ENCODE data around the gene NSRP1. TPM values are rescaled to one million over a fixed set of nuclear protein-coding genes. Genes with fewer than 3 reads are reported as not detected.
"Not testable (repeated sequence)": the region's sequence is repeated elsewhere in the genome, so short reads cannot be mapped to it uniquely, and the experiment has no call there.

Gene NSRP1
- total RNA-seq, 2 experiments from 2014 or later, result 23.8 to 25.2 TPM

DNA sequence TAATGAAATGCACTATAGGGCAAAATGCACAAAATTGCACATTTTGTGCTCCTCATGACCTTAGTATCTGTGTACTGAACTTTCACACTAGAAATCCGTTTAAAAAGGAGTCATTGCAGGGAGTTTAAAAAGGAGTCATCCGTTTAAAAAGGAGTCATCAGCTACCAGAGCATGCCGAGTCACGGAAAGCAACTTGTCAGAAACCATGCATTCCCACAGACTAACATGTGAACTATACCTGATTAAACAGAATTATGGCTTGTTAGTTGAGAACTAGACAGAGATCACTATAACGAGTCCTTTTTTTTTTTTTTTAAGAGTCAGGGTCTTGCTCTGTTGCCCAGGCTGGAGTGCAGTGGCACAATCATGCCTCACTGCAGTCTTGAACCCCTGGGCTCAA, 83.0 kb downstream of the NSRP1 start:
- H3K36me3 Mint-ChIP-seq (ENCODE audit: low read depth), result no peaks in the 10 kb centered on the region
- H3K4me3 Mint-ChIP-seq, result no peak overlapping the region
- DNase-seq (no peak), ATAC-seq (ENCODE audit: poor library complexity) (no peak)
- no peaks in the 10 kb centered on the region for H3K4me1 Mint-ChIP-seq (ENCODE audit: low read depth)
- Histone ChIP-seq H3K4me3 (ENCODE audit: low read length) (no peak overlapping the region), H3K4me1 (ENCODE audit: insufficient read depth, low read length) (no peaks in the 10 kb centered on the region), H3K27me3 (ENCODE audit: control insufficient read depth in 1 of 2, insufficient read depth in 2 of 2, low read length in 2 of 2) (peaks cover 4 to 10% of the 10 kb centered on the region in 2 experiments), H3K36me3 (ENCODE audit: insufficient read depth, low read length) (no peaks in the 10 kb centered on the region), H3K9me3 (ENCODE audit: control insufficient read depth in 1 of 2, insufficient read depth in 1 of 2, low read length in 2 of 2) (no peaks in the 10 kb centered on the region), H3K27ac (ENCODE audit: low read depth in 1 of 2, low read length in 2 of 2) (no peak overlapping the region)
- no peak overlapping the region for H3K27ac Mint-ChIP-seq
- TF ChIP-seq, protein P1, sequence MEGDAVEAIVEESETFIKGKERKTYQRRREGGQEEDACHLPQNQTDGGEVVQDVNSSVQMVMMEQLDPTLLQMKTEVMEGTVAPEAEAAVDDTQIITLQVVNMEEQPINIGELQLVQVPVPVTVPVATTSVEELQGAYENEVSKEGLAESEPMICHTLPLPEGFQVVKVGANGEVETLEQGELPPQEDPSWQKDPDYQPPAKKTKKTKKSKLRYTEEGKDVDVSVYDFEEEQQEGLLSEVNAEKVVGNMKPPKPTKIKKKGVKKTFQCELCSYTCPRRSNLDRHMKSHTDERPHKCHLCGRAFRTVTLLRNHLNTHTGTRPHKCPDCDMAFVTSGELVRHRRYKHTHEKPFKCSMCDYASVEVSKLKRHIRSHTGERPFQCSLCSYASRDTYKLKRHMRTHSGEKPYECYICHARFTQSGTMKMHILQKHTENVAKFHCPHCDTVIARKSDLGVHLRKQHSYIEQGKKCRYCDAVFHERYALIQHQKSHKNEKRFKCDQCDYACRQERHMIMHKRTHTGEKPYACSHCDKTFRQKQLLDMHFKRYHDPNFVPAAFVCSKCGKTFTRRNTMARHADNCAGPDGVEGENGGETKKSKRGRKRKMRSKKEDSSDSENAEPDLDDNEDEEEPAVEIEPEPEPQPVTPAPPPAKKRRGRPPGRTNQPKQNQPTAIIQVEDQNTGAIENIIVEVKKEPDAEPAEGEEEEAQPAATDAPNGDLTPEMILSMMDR (IDR thresholded peaks at IDR 0.05), result no peak
- ChIA-PET CTCF (no interaction called here), POLR2A (no interaction called here)
- H3K9me3 Mint-ChIP-seq, result no peaks in the 10 kb centered on the region
- intact Hi-C loops (cut with DNase I, micrococcal nuclease), result no loop called here
- H3K27me3 Mint-ChIP-seq, result peaks cover 19% of the 10 kb centered on the region

DNA sequence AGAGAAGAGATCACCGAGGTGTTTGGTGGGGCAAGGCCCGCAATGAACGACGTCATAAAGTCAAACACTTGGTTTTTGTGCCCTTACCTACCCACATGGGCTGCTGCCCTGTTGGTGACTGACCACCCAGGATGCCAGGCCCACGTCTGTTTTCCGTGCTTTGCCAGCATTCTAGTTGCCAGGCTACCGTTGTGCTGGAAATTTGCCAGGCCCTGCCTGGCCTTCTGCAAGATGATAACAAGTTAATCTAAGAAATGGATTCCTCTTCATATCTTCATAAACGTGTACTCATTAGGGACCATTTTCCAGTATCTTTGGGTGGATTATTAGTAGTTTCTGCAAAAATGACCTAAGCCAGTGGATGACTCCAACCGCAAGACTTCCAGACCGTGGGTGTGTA, 83.5 kb downstream of the NSRP1 start:
- intact Hi-C loops (cut with DNase I, micrococcal nuclease), result no loop called here
- Histone ChIP-seq H3K9me3 (ENCODE audit: control insufficient read depth in 1 of 2, insufficient read depth in 1 of 2, low read length in 2 of 2) (no peaks in the 10 kb centered on the region), H3K27me3 (ENCODE audit: control insufficient read depth in 1 of 2, insufficient read depth in 2 of 2, low read length in 2 of 2) (peaks cover 5 to 10% of the 10 kb centered on the region in 2 experiments), H3K4me1 (ENCODE audit: insufficient read depth, low read length) (no peaks in the 10 kb centered on the region), H3K27ac (ENCODE audit: low read depth in 1 of 2, low read length in 2 of 2) (no peak overlapping the region), H3K4me3 (ENCODE audit: low read length) (no peak overlapping the region), H3K36me3 (ENCODE audit: insufficient read depth, low read length) (no peaks in the 10 kb centered on the region)
- no peak for DNase-seq
- POLR2A ChIA-PET, result no interaction called here
- ATAC-seq (ENCODE audit: poor library complexity), result no peak
- peaks cover 20% of the 10 kb centered on the region for H3K27me3 Mint-ChIP-seq
- TF ChIP-seq, protein P1 (IDR thresholded peaks at IDR 0.05), result no peak
- no peak overlapping the region for H3K4me3 Mint-ChIP-seq
- H3K4me1 Mint-ChIP-seq (ENCODE audit: low read depth), result no peaks in the 10 kb centered on the region
- no peaks in the 10 kb centered on the region for H3K36me3 Mint-ChIP-seq (ENCODE audit: low read depth)
- no peaks in the 10 kb centered on the region for H3K9me3 Mint-ChIP-seq
- no peak overlapping the region for H3K27ac Mint-ChIP-seq
- CTCF ChIA-PET, result no interaction called here

DNA sequence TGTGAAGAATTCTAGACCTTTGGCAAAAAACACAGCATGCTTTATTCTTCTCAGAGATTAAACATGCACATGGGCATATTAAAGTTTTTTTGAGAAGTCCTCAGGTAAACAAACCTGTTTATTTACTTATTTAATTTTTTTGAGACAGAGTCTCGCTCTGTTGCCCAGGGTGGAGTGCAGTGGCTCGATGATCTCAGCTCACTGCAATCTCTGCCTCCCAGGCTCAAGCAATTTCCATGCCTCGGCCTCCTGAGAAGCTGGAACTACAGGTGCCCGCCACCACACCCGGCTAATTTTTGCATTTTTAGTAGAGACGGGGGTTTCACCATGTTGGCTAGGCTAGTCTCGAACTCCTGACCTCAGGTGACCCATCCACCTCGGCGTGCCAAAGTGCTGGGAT, 84.0 kb downstream of the NSRP1 start:
- CTCF ChIA-PET; H3K9me3 ChIP-seq (ENCODE audit: control insufficient read depth in 1 of 2, insufficient read depth in 1 of 2, low read length in 2 of 2); H3K27ac Mint-ChIP-seq; H3K36me3 Mint-ChIP-seq (ENCODE audit: low read depth); H3K27ac ChIP-seq (ENCODE audit: low read depth in 1 of 2, low read length in 2 of 2); H3K9me3 Mint-ChIP-seq; DNase-seq; H3K4me1 ChIP-seq (ENCODE audit: insufficient read depth, low read length); ATAC-seq (ENCODE audit: poor library complexity); H3K4me3 ChIP-seq (ENCODE audit: low read length); H3K4me3 Mint-ChIP-seq; H3K36me3 ChIP-seq (ENCODE audit: insufficient read depth, low read length); H3K4me1 Mint-ChIP-seq (ENCODE audit: low read depth); POLR2A ChIA-PET; intact Hi-C loops (cut with DNase I, micrococcal nuclease): not testable (repeated sequence)
- peaks cover 23% of the 10 kb centered on the region for H3K27me3 Mint-ChIP-seq
- H3K27me3 ChIP-seq (ENCODE audit: control insufficient read depth in 1 of 2, insufficient read depth in 2 of 2, low read length in 2 of 2), result peaks cover 5 to 10% of the 10 kb centered on the region in 2 experiments

DNA sequence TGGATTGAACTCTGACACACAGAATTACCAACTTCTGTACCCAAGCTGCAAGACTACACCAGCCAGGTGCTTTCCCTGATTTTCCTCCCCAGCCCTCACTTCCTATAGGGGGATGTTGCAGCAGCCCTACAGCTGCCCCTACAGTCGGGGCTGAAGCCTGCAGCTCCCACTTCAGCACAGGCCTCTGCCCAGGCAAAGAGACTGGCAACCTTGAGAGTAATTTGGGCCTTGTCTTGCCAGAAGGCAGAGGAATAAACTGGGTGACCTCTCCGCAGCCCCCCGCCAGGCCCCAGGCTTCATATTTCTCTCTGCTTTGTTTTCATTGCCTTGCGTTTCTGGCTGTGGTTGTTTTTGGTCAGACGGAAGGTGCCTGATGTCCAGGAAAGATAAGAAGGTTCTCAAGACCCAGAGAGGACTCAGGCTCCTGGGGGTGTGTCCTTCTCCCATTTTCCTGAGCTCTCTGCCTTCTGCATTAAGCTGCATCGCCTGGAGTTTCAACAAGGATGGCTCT, 86.9 kb downstream of the NSRP1 start:
- Histone ChIP-seq H3K9me3 (ENCODE audit: control insufficient read depth in 1 of 2, insufficient read depth in 1 of 2, low read length in 2 of 2) (no peaks in the 10 kb centered on the region), H3K4me3 (ENCODE audit: low read length) (no peak overlapping the region), H3K27ac (ENCODE audit: low read depth in 1 of 2, low read length in 2 of 2) (no peak overlapping the region), H3K4me1 (ENCODE audit: insufficient read depth, low read length) (no peaks in the 10 kb centered on the region), H3K27me3 (ENCODE audit: control insufficient read depth in 1 of 2, insufficient read depth in 2 of 2, low read length in 2 of 2) (peaks cover 5 to 10% of the 10 kb centered on the region in 2 experiments), H3K36me3 (ENCODE audit: insufficient read depth, low read length) (no peaks in the 10 kb centered on the region)
- H3K4me3 Mint-ChIP-seq, result no peak overlapping the region
- H3K27ac Mint-ChIP-seq, result no peak overlapping the region
- POLR2A ChIA-PET, result no interaction called here
- H3K27me3 Mint-ChIP-seq, result peaks cover 35% of the 10 kb centered on the region
- ATAC-seq (ENCODE audit: poor library complexity) (no peak), DNase-seq (no peak)
- H3K36me3 Mint-ChIP-seq (ENCODE audit: low read depth), result no peaks in the 10 kb centered on the region
- TF ChIP-seq, protein P1 (IDR thresholded peaks at IDR 0.05), result no peak
- no peaks in the 10 kb centered on the region for H3K9me3 Mint-ChIP-seq
- no peaks in the 10 kb centered on the region for H3K4me1 Mint-ChIP-seq (ENCODE audit: low read depth)
- intact Hi-C loops (cut with DNase I, micrococcal nuclease), result no loop called here
- CTCF ChIA-PET, result no interaction called here

All from CD4-positive, alpha-beta T cell (primary cell).